Activated naive CD4-positive, alpha-beta T cell treated with anti-CD3 and anti-CD28 coated beads for 36 hours (primary cell): ENCODE data around the gene RIMS1. TPM values are rescaled to one million over a fixed set of nuclear protein-coding genes. Genes with fewer than 3 reads are reported as not detected.
"Not testable (repeated sequence)": the region's sequence is repeated elsewhere in the genome, so short reads cannot be mapped to it uniquely, and the experiment has no call there.

ENCODE experiments used
- CTCF ChIA-PET: fragments of 350-600 bp; sonication (Branson Sonifier 250); formaldehyde crosslinking; loops from one replicate; lab custom pipeline; 2021; ENCODE audit warnings: antibody characterized with exemption; lab: Charles Lee
- DNase-seq: peaks from one replicate; pipeline ENCODE4 v3.0.0-alpha.2; 2020
- H3K27ac Mint-ChIP-seq: one replicate; pipeline ENCODE4 v1.8.0; 2021; ENCODE audit warnings: mild to moderate bottlenecking, mixed read lengths
- H3K27me3 Mint-ChIP-seq: one replicate; pipeline ENCODE4 v1.8.0; 2021; ENCODE audit warnings: low read depth, mixed read lengths
- H3K36me3 Mint-ChIP-seq: one replicate; pipeline ENCODE4 v1.8.0; 2021; ENCODE audit warnings: low read depth, mixed read lengths
- H3K4me1 Mint-ChIP-seq: one replicate; pipeline ENCODE4 v1.8.0; 2021; ENCODE audit warnings: low read depth, mixed read lengths
- H3K4me3 Mint-ChIP-seq: one replicate; pipeline ENCODE4 v1.8.0; 2021; ENCODE audit warnings: mild to moderate bottlenecking, moderate library complexity, mixed read lengths
- H3K9me3 Mint-ChIP-seq: one replicate; pipeline ENCODE4 v1.8.0; 2021; ENCODE audit warnings: mixed read lengths
- intact Hi-C: fragments of 100-400 bp; cut with micrococcal nuclease; formaldehyde crosslinking; loops from one replicate; pipeline ENCODE4 v1.15.1; 2023
- total RNA-seq, 2 experiments: library from RNA; stranded (reverse); gene quantifications; one replicate each; pipeline ENCODE4 v1.2.3, GENCODE V29; 2021

The RIMS1 gene
- total RNA-seq, 2 experiments from 2014 or later, result not detected

GRCh38 chr6:71997341-71997740, 111.0 kb downstream of the RIMS1 start:
- H3K27ac Mint-ChIP-seq, result no peak overlapping the region
- no peak for DNase-seq
- no peaks in the 10 kb centered on the region for H3K36me3 Mint-ChIP-seq
- no peaks in the 10 kb centered on the region for H3K9me3 Mint-ChIP-seq
- intact Hi-C loops, result no loop called here
- no peaks in the 10 kb centered on the region for H3K27me3 Mint-ChIP-seq
- CTCF ChIA-PET, result no interaction called here
- H3K4me3 Mint-ChIP-seq, result no peak overlapping the region
- no peaks in the 10 kb centered on the region for H3K4me1 Mint-ChIP-seq

DNA sequence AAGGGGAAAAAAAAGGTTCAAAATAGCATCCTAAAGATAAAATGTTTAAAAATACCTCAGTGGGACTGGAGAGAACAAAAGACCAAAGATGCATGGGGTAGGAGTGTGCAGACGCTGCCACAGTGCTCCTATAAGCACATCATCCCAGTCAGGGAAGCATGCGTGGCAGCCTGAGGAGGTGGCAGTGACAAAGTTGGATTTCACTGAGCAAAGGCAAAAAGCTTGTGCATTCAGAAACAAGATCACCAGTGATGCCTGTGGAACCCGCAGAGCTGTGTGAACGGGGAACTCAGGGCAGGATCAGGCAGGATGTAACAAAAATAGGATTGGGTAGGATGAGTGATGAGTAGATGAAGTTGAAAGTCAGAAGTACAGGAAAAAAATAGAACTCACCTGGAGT, 116.1 kb downstream of the RIMS1 start:
- no peak overlapping the region for H3K27ac Mint-ChIP-seq
- H3K4me3 Mint-ChIP-seq, result no peak overlapping the region
- intact Hi-C loops, result no loop called here
- CTCF ChIA-PET, result no interaction called here
- peaks cover 6% of the 10 kb centered on the region for H3K9me3 Mint-ChIP-seq
- no peaks in the 10 kb centered on the region for H3K36me3 Mint-ChIP-seq
- no peaks in the 10 kb centered on the region for H3K4me1 Mint-ChIP-seq
- H3K27me3 Mint-ChIP-seq, result no peaks in the 10 kb centered on the region
- no peak for DNase-seq

DNA sequence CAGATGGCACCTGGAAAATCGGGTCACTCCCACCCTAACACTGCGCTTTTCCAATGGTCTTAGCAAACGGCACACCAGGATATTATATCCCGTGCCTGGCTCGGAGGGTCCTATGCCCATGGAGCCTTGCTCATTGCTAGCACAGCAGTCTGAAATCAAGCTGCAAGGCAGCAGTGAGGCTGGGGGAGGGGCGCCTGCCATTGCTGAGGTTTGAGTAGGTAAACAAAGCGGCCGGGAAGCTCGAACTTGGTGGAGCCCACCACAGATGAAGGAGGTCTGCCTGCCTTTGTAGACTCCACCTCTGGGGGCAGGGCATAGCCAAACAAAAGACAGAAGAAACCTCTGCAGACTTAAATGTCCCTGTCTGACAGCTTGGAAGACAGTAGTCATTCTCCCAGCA, 120.2 kb downstream of the RIMS1 start:
- H3K36me3 Mint-ChIP-seq, H3K4me1 Mint-ChIP-seq, H3K4me3 Mint-ChIP-seq, H3K27ac Mint-ChIP-seq, DNase-seq, CTCF ChIA-PET, H3K27me3 Mint-ChIP-seq, intact Hi-C loops: not testable (repeated sequence)
- H3K9me3 Mint-ChIP-seq, result peaks cover 16% of the 10 kb centered on the region

DNA sequence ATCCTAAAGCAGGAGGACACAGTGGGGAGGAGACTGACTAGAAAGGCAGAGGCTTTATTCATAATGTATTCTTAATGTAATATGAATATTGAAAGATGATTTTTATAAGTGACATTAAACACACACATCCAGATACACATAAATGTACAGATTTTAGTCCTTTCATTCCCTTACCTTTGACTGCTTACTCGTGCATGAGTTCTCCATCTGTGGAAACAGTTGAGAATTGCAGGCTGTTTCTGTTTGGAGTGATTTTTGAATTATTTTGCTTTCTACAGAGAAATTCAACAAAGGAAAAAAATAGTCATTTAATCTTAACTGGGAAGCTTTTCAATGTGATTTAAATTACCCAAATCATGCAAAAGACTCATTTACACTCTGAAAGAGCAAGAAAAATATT, 136.5 kb downstream of the RIMS1 start:
- DNase-seq, result no peak
- H3K36me3 Mint-ChIP-seq, result no peaks in the 10 kb centered on the region
- no peaks in the 10 kb centered on the region for H3K27me3 Mint-ChIP-seq
- intact Hi-C loops, result no loop called here
- CTCF ChIA-PET, result no interaction called here
- H3K27ac Mint-ChIP-seq, result no peak overlapping the region
- H3K9me3 Mint-ChIP-seq, result peaks cover 2% of the 10 kb centered on the region
- no peaks in the 10 kb centered on the region for H3K4me1 Mint-ChIP-seq
- H3K4me3 Mint-ChIP-seq, result no peak overlapping the region

- DNase-seq, result no peak
- Mint-ChIP-seq H3K27ac (no peak overlapping the region), H3K4me1 (no peaks in the 10 kb centered on the region), H3K36me3 (no peaks in the 10 kb centered on the region), H3K4me3 (no peak overlapping the region), H3K27me3 (no peaks in the 10 kb centered on the region), H3K9me3 (no peaks in the 10 kb centered on the region)
- CTCF ChIA-PET, result no interaction called here
- intact Hi-C loops, result no loop called here
These were observed 145.1 kb downstream of the RIMS1 start for GRCh38 chr6:72031471-72031870.

- no peaks in the 10 kb centered on the region for H3K4me1 Mint-ChIP-seq
- H3K27me3 Mint-ChIP-seq, result no peaks in the 10 kb centered on the region
- no peaks in the 10 kb centered on the region for H3K36me3 Mint-ChIP-seq
- CTCF ChIA-PET, result interaction anchor here (0.6 kb wide), 1 partner anchor 43 kb away, joined by 3 read pairs; no protein-coding TSS in a partner anchor
- DNase-seq, result no peak
- no peaks in the 10 kb centered on the region for H3K9me3 Mint-ChIP-seq
- H3K4me3 Mint-ChIP-seq, result no peak overlapping the region
- intact Hi-C loops, result no loop called here
- H3K27ac Mint-ChIP-seq, result no peak overlapping the region
These were observed 145.7 kb downstream of the RIMS1 start for GRCh38 chr6:72032086-72032485.

DNA sequence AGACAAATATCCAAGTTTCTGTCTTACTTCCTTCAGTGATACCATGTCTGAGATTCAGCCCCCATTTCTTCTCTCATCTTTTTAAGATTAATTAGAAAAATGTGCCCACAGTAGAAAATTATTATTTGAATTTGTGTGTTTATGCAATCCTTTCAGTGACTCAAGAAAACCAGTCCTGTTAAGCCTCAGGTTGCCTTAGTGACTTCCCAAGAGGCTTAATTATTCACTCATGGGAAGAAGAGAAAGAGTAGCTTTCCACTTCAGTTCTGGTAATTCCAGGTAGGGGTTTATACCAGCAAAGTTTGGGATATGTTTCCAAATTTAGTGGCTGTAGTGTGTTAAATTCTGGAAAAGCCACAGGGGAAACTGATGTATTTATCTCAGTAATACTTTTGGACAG, 149.1 kb downstream of the RIMS1 start:
- no peak overlapping the region for H3K4me3 Mint-ChIP-seq
- no peaks in the 10 kb centered on the region for H3K4me1 Mint-ChIP-seq
- no peak overlapping the region for H3K27ac Mint-ChIP-seq
- no peaks in the 10 kb centered on the region for H3K9me3 Mint-ChIP-seq
- H3K27me3 Mint-ChIP-seq, result no peaks in the 10 kb centered on the region
- intact Hi-C loops, result no loop called here
- CTCF ChIA-PET, result no interaction called here
- no peaks in the 10 kb centered on the region for H3K36me3 Mint-ChIP-seq
- DNase-seq, result no peak

DNA sequence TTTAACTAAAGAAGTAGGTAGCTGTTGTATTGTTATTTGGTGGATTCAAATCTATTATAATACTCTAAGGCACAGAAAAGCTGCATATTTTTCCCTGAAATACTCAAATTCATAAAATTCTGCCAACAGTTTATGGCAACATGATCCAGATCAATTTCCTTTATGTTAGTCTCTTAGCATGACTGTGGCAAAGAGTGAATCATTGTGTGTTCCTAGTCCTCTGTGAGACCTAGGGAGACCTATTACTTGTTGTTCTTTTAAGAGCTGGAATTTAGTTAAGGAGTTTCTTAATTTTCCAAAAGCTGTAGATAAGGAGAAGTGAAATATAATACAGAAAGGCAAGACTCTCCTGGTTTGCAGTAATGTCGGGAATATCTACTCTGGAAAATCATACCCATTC, 149.6 kb downstream of the RIMS1 start:
- Mint-ChIP-seq H3K27ac (no peak overlapping the region), H3K4me3 (no peak overlapping the region), H3K4me1 (no peaks in the 10 kb centered on the region), H3K36me3 (no peaks in the 10 kb centered on the region), H3K9me3 (no peaks in the 10 kb centered on the region), H3K27me3 (no peaks in the 10 kb centered on the region)
- CTCF ChIA-PET, result no interaction called here
- DNase-seq, result no peak
- intact Hi-C loops, result no loop called here

GRCh38 chr6:72037006-72037405, 150.7 kb downstream of the RIMS1 start:
- Mint-ChIP-seq H3K9me3 (no peaks in the 10 kb centered on the region), H3K4me3 (no peak overlapping the region), H3K36me3 (no peaks in the 10 kb centered on the region), H3K27me3 (no peaks in the 10 kb centered on the region), H3K4me1 (no peaks in the 10 kb centered on the region), H3K27ac (no peak overlapping the region)
- no peak for DNase-seq
- CTCF ChIA-PET, result interaction anchor here (0.6 kb wide), 1 partner anchor 274 kb away, joined by 3 read pairs; no protein-coding TSS in a partner anchor
- intact Hi-C loops, result no loop called here

DNA sequence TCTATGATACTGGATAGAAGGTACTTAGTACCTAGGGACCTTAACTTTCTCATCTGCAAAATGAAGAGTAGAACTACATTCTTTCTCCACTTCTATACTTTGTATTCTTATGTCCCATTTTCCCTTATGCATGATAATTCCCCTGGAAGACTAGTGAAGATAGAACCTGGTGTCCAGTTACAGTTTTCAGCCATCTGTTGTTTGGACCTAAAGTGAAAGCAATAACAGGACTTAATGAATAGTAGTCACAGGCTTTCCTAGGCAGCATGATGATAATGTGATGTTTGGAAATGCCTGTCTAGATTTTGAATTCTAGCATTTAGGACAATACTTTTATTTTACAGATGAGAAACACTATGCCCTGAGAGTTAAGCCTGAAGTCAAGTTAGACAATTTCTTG, 153.8 kb downstream of the RIMS1 start:
- CTCF ChIA-PET, result no interaction called here
- intact Hi-C loops, result no loop called here
- Mint-ChIP-seq H3K9me3 (no peaks in the 10 kb centered on the region), H3K4me1 (no peaks in the 10 kb centered on the region), H3K36me3 (no peaks in the 10 kb centered on the region), H3K27me3 (no peaks in the 10 kb centered on the region), H3K4me3 (no peak overlapping the region), H3K27ac (no peak overlapping the region)
- DNase-seq, result no peak

GRCh38 chr6:72042088-72042487, 155.7 kb downstream of the RIMS1 start:
- Mint-ChIP-seq H3K4me3 (no peak overlapping the region), H3K36me3 (no peaks in the 10 kb centered on the region), H3K9me3 (no peaks in the 10 kb centered on the region), H3K27me3 (no peaks in the 10 kb centered on the region), H3K27ac (no peak overlapping the region), H3K4me1 (no peaks in the 10 kb centered on the region)
- CTCF ChIA-PET, result no interaction called here
- intact Hi-C loops, result no loop called here
- DNase-seq, result no peak

DNA sequence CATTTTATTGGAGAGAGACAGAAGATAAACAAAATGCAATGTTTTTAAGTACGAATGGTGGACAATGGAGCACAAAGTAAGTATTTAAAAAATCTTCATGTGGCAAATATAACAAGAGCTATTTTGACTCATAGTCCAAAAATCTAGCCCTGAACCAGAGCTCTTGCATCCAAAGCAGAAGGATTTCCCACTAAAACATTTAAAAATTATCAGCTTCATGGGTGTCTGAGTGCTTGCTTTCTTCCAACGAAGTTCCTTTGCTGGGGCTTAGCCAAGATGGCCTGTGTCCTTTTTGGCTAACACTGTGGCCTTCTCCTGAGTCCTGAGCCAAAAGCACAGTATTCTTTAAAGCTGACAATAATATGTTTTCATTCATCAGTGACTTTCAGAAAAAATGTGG, 161.7 kb downstream of the RIMS1 start:
- intact Hi-C loops, result no loop called here

GRCh38 chr6:72049376-72049775, 163.0 kb downstream of the RIMS1 start:
- DNase-seq, result no peak
- Mint-ChIP-seq H3K9me3 (peaks cover 3% of the 10 kb centered on the region), H3K4me1 (no peaks in the 10 kb centered on the region), H3K4me3 (no peak overlapping the region), H3K36me3 (no peaks in the 10 kb centered on the region), H3K27me3 (no peaks in the 10 kb centered on the region), H3K27ac (no peak overlapping the region)
- CTCF ChIA-PET, result no interaction called here
- intact Hi-C loops, result no loop called here

More for the DNA sequence above, 161.7 kb downstream of the RIMS1 start:
- CTCF ChIA-PET, result no interaction called here
- no peaks in the 10 kb centered on the region for H3K4me1 Mint-ChIP-seq
- H3K27me3 Mint-ChIP-seq, result no peaks in the 10 kb centered on the region
- DNase-seq, result no peak
- no peak overlapping the region for H3K27ac Mint-ChIP-seq
- no peak overlapping the region for H3K4me3 Mint-ChIP-seq
- no peaks in the 10 kb centered on the region for H3K36me3 Mint-ChIP-seq
- H3K9me3 Mint-ChIP-seq, result no peaks in the 10 kb centered on the region

DNA sequence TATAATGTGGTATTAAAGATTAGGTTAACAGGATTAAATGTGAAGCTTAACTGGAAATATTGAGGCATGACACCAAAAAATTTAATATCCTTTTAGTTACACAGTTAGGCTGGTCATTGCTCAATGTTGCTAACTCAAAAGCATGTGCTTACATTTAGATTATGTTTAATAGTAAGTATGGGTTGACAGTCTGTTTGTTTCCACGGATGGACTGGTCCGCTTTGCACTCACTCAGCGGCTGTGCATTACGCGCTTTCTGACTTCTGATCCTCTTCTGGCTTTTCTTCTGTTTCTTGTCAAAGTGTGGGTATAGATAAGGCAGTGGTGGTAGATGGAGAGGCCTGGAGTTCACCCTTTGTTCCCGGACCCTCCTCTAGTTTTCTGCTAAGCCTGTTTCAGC, 174.9 kb downstream of the RIMS1 start:
- Mint-ChIP-seq H3K4me3 (no peak overlapping the region), H3K27me3 (peaks cover 3% of the 10 kb centered on the region), H3K9me3 (no peaks in the 10 kb centered on the region), H3K4me1 (no peaks in the 10 kb centered on the region), H3K27ac (no peak overlapping the region), H3K36me3 (no peaks in the 10 kb centered on the region)
- DNase-seq, result no peak
- CTCF ChIA-PET, result no interaction called here
- intact Hi-C loops, result no loop called here
